SJSA1 (cell line): Measurements from ENCODE around the gene ESAM. TPM values are rescaled to one million over a fixed set of nuclear protein-coding genes. Genes with fewer than 3 reads are reported as not detected.
"Not testable (repeated sequence)": the region's sequence is repeated elsewhere in the genome, so short reads cannot be mapped to it uniquely, and the experiment has no call there.

ENCODE experiments used
- DNase-seq, 2 experiments: peaks; one replicate each; pipeline ENCODE4 v3.0.0-alpha.2; 2015 to 2020; ENCODE audit warnings: low spot score in 2 of 2, low read depth in 1 of 2
- H3K27ac ChIP-seq: fragments of 250-450 bp; sonication (Bioruptor Pico); 2 replicates; pipeline ENCODE4 v1.5.1; 2020; ENCODE audit warnings: mild to moderate bottlenecking, moderate library complexity
- H3K27me3 ChIP-seq: fragments of 250-450 bp; sonication (Bioruptor Pico); replicated peaks from 2 replicates; pipeline ENCODE4 v1.5.1; 2020; ENCODE audit warnings: mild to moderate bottlenecking, moderate library complexity
- H3K36me3 ChIP-seq: fragments of 250-450 bp; sonication (Bioruptor Pico); 2 replicates; pipeline ENCODE4 v1.5.1; 2020; ENCODE audit warnings: mild to moderate bottlenecking
- H3K4me1 ChIP-seq: fragments of 250-450 bp; sonication (Bioruptor Pico); replicated peaks from 2 replicates; pipeline ENCODE4 v1.6.1; 2021; ENCODE audit warnings: mild to moderate bottlenecking
- H3K4me3 ChIP-seq: fragments of 250-450 bp; sonication (Bioruptor Pico); 2 replicates; pipeline ENCODE4 v1.5.1; 2020; ENCODE audit warnings: mild to moderate bottlenecking
- H3K9me3 ChIP-seq: fragments of 250-450 bp; sonication (Bioruptor Pico); replicated peaks from 2 replicates; pipeline ENCODE4 v1.5.1; 2020; ENCODE audit warnings: mild to moderate bottlenecking
- total RNA-seq: library from RNA; depleted of rRNA; stranded (reverse); fragments of >200 nt; shearing (Covaris generic); gene quantifications from 2 replicates; pipeline ENCODE4 v1.2.3, GENCODE V29; 2014

ESAM gene
- total RNA-seq, 1 experiment from 2014 or later, result 0.18 TPM

GRCh38 chr11:124793466-124794278 lies 31.6 kb upstream of the ESAM start:
- DNase-seq, result peak in 1 of 2 experiments; percentile 12
- Histone ChIP-seq H3K4me3 (no peak overlapping the region), H3K4me1 (peaks cover 4% of the 10 kb centered on the region), H3K27ac (no peak overlapping the region), H3K36me3 (no peaks in the 10 kb centered on the region), H3K9me3 (no peaks in the 10 kb centered on the region), H3K27me3 (no peaks in the 10 kb centered on the region)

GRCh38 chr11:124791626-124792341 lies 29.7 kb upstream of the ESAM start:
- Histone ChIP-seq H3K4me3 (no peak overlapping the region), H3K27ac (no peak overlapping the region), H3K36me3 (no peaks in the 10 kb centered on the region), H3K9me3 (no peaks in the 10 kb centered on the region), H3K27me3 (no peaks in the 10 kb centered on the region), H3K4me1 (no peaks in the 10 kb centered on the region)
- DNase-seq, result no peak

- DNase-seq, result no peak
- no peaks in the 10 kb centered on the region for H3K4me1 ChIP-seq
- H3K36me3 ChIP-seq, result no peaks in the 10 kb centered on the region
- H3K9me3 ChIP-seq, result no peaks in the 10 kb centered on the region
- no peak overlapping the region for H3K27ac ChIP-seq
- no peak overlapping the region for H3K4me3 ChIP-seq
- no peaks in the 10 kb centered on the region for H3K27me3 ChIP-seq
Measured at GRCh38 chr11:124788521-124788920, 26.4 kb upstream of the ESAM start.

- Histone ChIP-seq H3K4me1 (no peaks in the 10 kb centered on the region), H3K9me3 (no peaks in the 10 kb centered on the region), H3K27ac (no peak overlapping the region), H3K36me3 (no peaks in the 10 kb centered on the region), H3K27me3 (no peaks in the 10 kb centered on the region), H3K4me3 (no peak overlapping the region)
- DNase-seq, result no peak
Measured at GRCh38 chr11:124784051-124784450, 22.0 kb upstream of the ESAM start.

GRCh38 chr11:124783002-124783401 lies 20.9 kb upstream of the ESAM start:
- Histone ChIP-seq H3K4me3 (no peak overlapping the region), H3K27me3 (no peaks in the 10 kb centered on the region), H3K27ac (no peak overlapping the region), H3K4me1 (no peaks in the 10 kb centered on the region), H3K36me3 (no peaks in the 10 kb centered on the region), H3K9me3 (no peaks in the 10 kb centered on the region)
- DNase-seq, result no peak

GRCh38 chr11:124779568-124779967 lies 17.5 kb upstream of the ESAM start:
- H3K9me3 ChIP-seq, result no peaks in the 10 kb centered on the region
- no peaks in the 10 kb centered on the region for H3K4me1 ChIP-seq
- no peak overlapping the region for H3K4me3 ChIP-seq
- no peak overlapping the region for H3K27ac ChIP-seq
- no peak for DNase-seq
- H3K36me3 ChIP-seq, result no peaks in the 10 kb centered on the region
- no peaks in the 10 kb centered on the region for H3K27me3 ChIP-seq

GRCh38 chr11:124778281-124778680 lies 16.2 kb upstream of the ESAM start:
- Histone ChIP-seq H3K27ac (no peak overlapping the region), H3K4me3 (no peak overlapping the region), H3K27me3 (no peaks in the 10 kb centered on the region), H3K9me3 (no peaks in the 10 kb centered on the region), H3K36me3 (no peaks in the 10 kb centered on the region), H3K4me1 (no peaks in the 10 kb centered on the region)
- no peak for DNase-seq

- no peak for DNase-seq
- Histone ChIP-seq H3K4me3 (no peak overlapping the region), H3K36me3 (no peaks in the 10 kb centered on the region), H3K9me3 (no peaks in the 10 kb centered on the region), H3K4me1 (peaks cover under 1% of the 10 kb centered on the region), H3K27me3 (no peaks in the 10 kb centered on the region), H3K27ac (no peak overlapping the region)
Measured at GRCh38 chr11:124776865-124777645, 15.0 kb upstream of the ESAM start.

GRCh38 chr11:124770959-124771358 lies 8.9 kb upstream of the ESAM start:
- H3K27ac ChIP-seq, result peak overlapping the region; percentile 94
- H3K27me3 ChIP-seq, H3K9me3 ChIP-seq, H3K36me3 ChIP-seq, H3K4me3 ChIP-seq: not testable (repeated sequence)
- DNase-seq, result peak in 1 of 2 experiments; percentile 27
- peaks cover 37% of the 10 kb centered on the region for H3K4me1 ChIP-seq

GRCh38 chr11:124769806-124770774 lies 8.0 kb upstream of the ESAM start:
- Histone ChIP-seq H3K36me3 (0 out of 2 replicates have a peak, but pooled peaks cover 6% of the 10 kb centered on the region), H3K27me3 (no peaks in the 10 kb centered on the region), H3K4me1 (peaks cover 37% of the 10 kb centered on the region), H3K4me3 (no peak overlapping the region), H3K27ac (peak overlapping the region; percentile 94), H3K9me3 (no peaks in the 10 kb centered on the region)
- DNase-seq, result peak; percentile 89 to 91

- H3K27me3 ChIP-seq, result no peaks in the 10 kb centered on the region
- H3K27ac ChIP-seq, result peak overlapping the region; percentile 94
- H3K9me3 ChIP-seq, result no peaks in the 10 kb centered on the region
- no peak overlapping the region for H3K4me3 ChIP-seq
- no peak for DNase-seq
- H3K4me1 ChIP-seq, result peaks cover 37% of the 10 kb centered on the region
- H3K36me3 ChIP-seq, result 0 out of 2 replicates have a peak, but pooled peaks cover 6% of the 10 kb centered on the region
Measured at GRCh38 chr11:124768914-124769313, 6.8 kb upstream of the ESAM start.

- Histone ChIP-seq H3K27me3 (no peaks in the 10 kb centered on the region), H3K9me3 (no peaks in the 10 kb centered on the region), H3K36me3 (0 out of 2 replicates have a peak, but pooled peaks cover 6% of the 10 kb centered on the region), H3K4me1 (peaks cover 43% of the 10 kb centered on the region), H3K27ac (no peak overlapping the region), H3K4me3 (no peak overlapping the region)
- DNase-seq, result no peak
Measured at GRCh38 chr11:124766156-124766555, 4.1 kb upstream of the ESAM start.
